Measurements from ENCODE around the gene DKC1. TPM values are rescaled to one million over a fixed set of nuclear protein-coding genes. Genes with fewer than 3 reads are reported as not detected.

Gene DKC1
- total RNA-seq, 3 donors from 2014 or later (not counting 1 experiment from before 2014, with no cell fraction given), result 41.8 to 54.3 (median 53.9) TPM

- H3K27me3 ChIP-seq (ENCODE audit: control insufficient read depth, insufficient read depth, low read length), result no peaks in the 10 kb centered on the region
- no peak for TF ChIP-seq CTCF (IDR thresholded peaks at IDR 0.05)
- no peak overlapping the region for H3K27ac ChIP-seq (ENCODE audit: low read length)
- H3K9me3 ChIP-seq (ENCODE audit: control insufficient read depth, insufficient read depth, low read length), result no peaks in the 10 kb centered on the region
- Mint-ChIP-seq H3K4me1 (no peaks in the 10 kb centered on the region), H3K27me3 (ENCODE audit: low read depth in 2 of 2) (peaks cover 3 to 19% of the 10 kb centered on the region in 2 donors), H3K4me3 (no peak overlapping the region), H3K27ac (no peak overlapping the region), H3K9me3 (no peaks in the 10 kb centered on the region), H3K36me3 (no peaks in the 10 kb centered on the region)
- DNase-seq, result no peak
- ATAC-seq, result no peak
- WGBS (ENCODE audit: insufficient coverage), result 95% methylated on average over 11 of the region's 11 CpGs
- intact Hi-C loops (cut with micrococcal nuclease), result loop anchor here (10.0 kb wide), 1 partner anchor 64 kb away; the partner anchor contains the start of gene GAB3
- no peaks in the 10 kb centered on the region for H3K36me3 ChIP-seq (ENCODE audit: control insufficient read depth, insufficient read depth, low read length)
- H3K4me1 ChIP-seq (ENCODE audit: control insufficient read depth, insufficient read depth, low read length), result no peaks in the 10 kb centered on the region
- no peak overlapping the region for H3K4me3 ChIP-seq (ENCODE audit: low read length)
These were observed 56.5 kb downstream of the DKC1 start for GRCh38 chrX:154818916-154819770.

- ATAC-seq (no peak), DNase-seq (no peak)
- Mint-ChIP-seq H3K27ac (no peak overlapping the region), H3K9me3 (no peaks in the 10 kb centered on the region), H3K4me3 (no peak overlapping the region), H3K27me3 (ENCODE audit: low read depth in 2 of 2) (peaks cover 3 to 16% of the 10 kb centered on the region in 2 donors), H3K36me3 (no peaks in the 10 kb centered on the region), H3K4me1 (no peaks in the 10 kb centered on the region)
- no peak for TF ChIP-seq CTCF (IDR thresholded peaks at IDR 0.05)
- intact Hi-C loops (cut with micrococcal nuclease), result loop anchor here (10.0 kb wide), 1 partner anchor 65 kb away; the partner anchor contains the start of gene GAB3
- no peaks in the 10 kb centered on the region for H3K4me1 ChIP-seq (ENCODE audit: control insufficient read depth, insufficient read depth, low read length)
- no peaks in the 10 kb centered on the region for H3K36me3 ChIP-seq (ENCODE audit: control insufficient read depth, insufficient read depth, low read length)
- H3K9me3 ChIP-seq (ENCODE audit: control insufficient read depth, insufficient read depth, low read length), result no peaks in the 10 kb centered on the region
- no peak overlapping the region for H3K27ac ChIP-seq (ENCODE audit: low read length)
- 86% methylated on average over 6 of the region's 7 CpGs for WGBS (ENCODE audit: insufficient coverage)
- no peaks in the 10 kb centered on the region for H3K27me3 ChIP-seq (ENCODE audit: control insufficient read depth, insufficient read depth, low read length)
- H3K4me3 ChIP-seq (ENCODE audit: low read length), result no peak overlapping the region
These were observed 57.2 kb downstream of the DKC1 start for GRCh38 chrX:154819771-154820341.

GRCh38 chrX:154821523-154821922, 58.9 kb downstream of the DKC1 start:
- H3K36me3 ChIP-seq (ENCODE audit: control insufficient read depth, insufficient read depth, low read length), result no peaks in the 10 kb centered on the region
- no peak overlapping the region for H3K27ac Mint-ChIP-seq
- H3K9me3 Mint-ChIP-seq, result no peaks in the 10 kb centered on the region
- ATAC-seq (no peak), DNase-seq (no peak)
- TF ChIP-seq CTCF (IDR thresholded peaks at IDR 0.05), result no peak
- H3K4me1 Mint-ChIP-seq, result no peaks in the 10 kb centered on the region
- H3K4me3 Mint-ChIP-seq, result no peak overlapping the region
- H3K27me3 Mint-ChIP-seq (ENCODE audit: low read depth in 2 of 2), result peaks cover 3 to 9% of the 10 kb centered on the region in 2 donors
- no peaks in the 10 kb centered on the region for H3K4me1 ChIP-seq (ENCODE audit: control insufficient read depth, insufficient read depth, low read length)
- H3K27ac ChIP-seq (ENCODE audit: low read length), result no peak overlapping the region
- H3K36me3 Mint-ChIP-seq, result no peaks in the 10 kb centered on the region
- no peaks in the 10 kb centered on the region for H3K9me3 ChIP-seq (ENCODE audit: control insufficient read depth, insufficient read depth, low read length)
- intact Hi-C loops (cut with micrococcal nuclease), result no loop called here
- no peaks in the 10 kb centered on the region for H3K27me3 ChIP-seq (ENCODE audit: control insufficient read depth, insufficient read depth, low read length)
- H3K4me3 ChIP-seq (ENCODE audit: low read length), result no peak overlapping the region

All from natural killer cell (primary cell).